GM23248 (cell line): Measurements from ENCODE around the gene NEUROG1.

Experiments used
- EZH2 ChIP-seq: fragments of 200-600 bp; sonication (generic); IDR thresholded peaks from 2 replicates; pipeline ENCODE4 v1.6.1; 2018; ENCODE audit warnings: antibody characterized with exemption, mild to moderate bottlenecking; ENCODE audit not compliant: insufficient read depth, poor library complexity, severe bottlenecking
- EZH2phosphoT487 ChIP-seq: fragments of 200-600 bp; sonication (generic); IDR thresholded peaks from 2 replicates; pipeline ENCODE4 v1.6.1; 2018; ENCODE audit warnings: antibody characterized with exemption, moderate library complexity, mild to moderate bottlenecking, low read depth; ENCODE audit not compliant: insufficient read depth

DNA sequence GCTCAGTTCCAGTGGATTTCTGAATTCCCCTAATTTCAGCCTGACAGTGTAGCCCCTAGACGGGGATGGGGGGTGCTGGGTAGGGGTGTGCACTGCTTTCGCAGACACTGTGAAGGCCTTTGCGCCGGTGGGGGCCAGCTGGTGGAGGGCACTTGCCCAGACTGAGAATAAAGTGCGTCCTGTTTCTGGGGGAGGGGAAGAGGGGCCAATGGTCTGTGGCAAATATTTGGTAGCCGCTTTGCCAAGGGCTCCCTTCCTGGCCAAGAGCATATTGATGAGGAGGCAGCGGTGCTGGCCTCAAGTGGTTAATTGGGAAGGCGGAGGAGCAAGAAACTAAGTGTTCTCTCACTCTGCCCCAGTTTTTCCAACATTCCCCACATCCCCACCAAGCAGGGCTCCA, 41.7 kb upstream of the NEUROG1 start:
- TF ChIP-seq EZH2 (no peak), EZH2phosphoT487 (no peak)
